ENCODE results near the gene SLC1A7. TPM values are rescaled to one million over a fixed set of nuclear protein-coding genes. Genes with fewer than 3 reads are reported as not detected.

Gene SLC1A7
- total and polyA plus RNA-seq, 2 of the 13 experiments (the other 11 are each of a cell fraction or from before 2014, with no cell fraction given) = 0.04 to 2.0 TPM

- TF ChIP-seq HOXA5 (CRISPR knock-in tag; IDR thresholded peaks at IDR 0.05) = peak; percentile 94; the same call in 1 of the 2 replicates
- peak; percentile 34; the same call in 1 of the 2 replicates for TF ChIP-seq ELF4 (CRISPR knock-in tag; IDR thresholded peaks at IDR 0.05; ENCODE audit: borderline replicate concordance)
- TF ChIP-seq FOXC1 (CRISPR knock-in tag; IDR thresholded peaks at IDR 0.05; ENCODE audit: borderline replicate concordance) = peak; percentile 49
- no peak for TF ChIP-seq ZNF329 (CRISPR knock-in tag; IDR thresholded peaks at IDR 0.05; ENCODE audit: low read depth)
- no peak for TF ChIP-seq AKAP8 (CRISPR knock-in tag; IDR thresholded peaks at IDR 0.05)
- TF ChIP-seq NR2C2 (CRISPR knock-in tag; IDR thresholded peaks at IDR 0.05; ENCODE audit: borderline replicate concordance) = peak; percentile 91
- no peak for TF ChIP-seq NAIF1 (CRISPR knock-in tag; IDR thresholded peaks at IDR 0.05; ENCODE audit: borderline replicate concordance)
- no peak for TF ChIP-seq IRF1 (CRISPR knock-in tag; IDR thresholded peaks at IDR 0.05; ENCODE audit: low read depth)
- TF ChIP-seq ZSCAN22 (CRISPR knock-in tag; IDR thresholded peaks at IDR 0.05) = peak; percentile 72; the same call in 1 of the 2 replicates
- TF ChIP-seq ZNF678 (CRISPR knock-in tag; IDR thresholded peaks at IDR 0.05) = no peak
- TF ChIP-seq U2AF2 (IDR thresholded peaks at IDR 0.05; ENCODE audit: low read depth, low read length) = no peak
- no peak for TF ChIP-seq CEBPB (IDR thresholded peaks at IDR 0.05; ENCODE audit: borderline replicate concordance, low read depth, low read length)
- TF ChIP-seq YEATS2 (CRISPR knock-in tag; IDR thresholded peaks at IDR 0.05; ENCODE audit: borderline replicate concordance) = peak; percentile 72; the same call in 1 of the 2 replicates
- TF ChIP-seq ZNF512B (CRISPR knock-in tag; IDR thresholded peaks at IDR 0.05; ENCODE audit: borderline replicate concordance) = peak; percentile 99
- peak; percentile 72; the same call in 1 of the 2 replicates for TF ChIP-seq ZFP37 (CRISPR knock-in tag; IDR thresholded peaks at IDR 0.05; ENCODE audit: borderline replicate concordance)
- no peak for TF ChIP-seq ZNF138 (CRISPR knock-in tag; IDR thresholded peaks at IDR 0.05; ENCODE audit: low read depth)
- no peak; the same call in 1 of the 2 replicates for TF ChIP-seq ZNF792 (CRISPR knock-in tag; IDR thresholded peaks at IDR 0.05)
- peak; percentile 97 for TF ChIP-seq IKZF5 (CRISPR knock-in tag; IDR thresholded peaks at IDR 0.05)
- TF ChIP-seq ZNF674 (CRISPR knock-in tag; IDR thresholded peaks at IDR 0.05; ENCODE audit: low read depth) = no peak
- TF ChIP-seq ZC3H4 (CRISPR knock-in tag; IDR thresholded peaks at IDR 0.05; ENCODE audit: borderline replicate concordance) = no peak
- TF ChIP-seq ARID2 (CRISPR knock-in tag; IDR thresholded peaks at IDR 0.05; ENCODE audit: borderline replicate concordance) = no peak
- no peak for TF ChIP-seq RFX5 (IDR thresholded peaks at IDR 0.05; ENCODE audit: low read depth, low read length)
- TF ChIP-seq GATAD1 (CRISPR knock-in tag; IDR thresholded peaks at IDR 0.05) = peak; percentile 49; the same call in 1 of the 2 replicates
- TF ChIP-seq SOX6 (IDR thresholded peaks at IDR 0.05) = no peak
- peak; percentile 99 for TF ChIP-seq SOX6 (CRISPR knock-in tag; IDR thresholded peaks at IDR 0.05)
Measured at GRCh38 chr1:53160924-53161378, 18.5 kb upstream of the SLC1A7 start (continued).

All from HepG2 (cell line).